Testis (tissue), 2 donors: ENCODE data around the gene EAF1.

ENCODE experiments used
- CTCF ChIP-seq, 3 experiments: fragments of 450-650 bp in 2 of 3; fragments of 200-600 bp in 1 of 3; sonication (generic) in 1 of 3; IDR thresholded peaks; one replicate each; pipeline ENCODE4 v1.5.1; 2016 to 2019; ENCODE audit warnings: antibody characterized with exemption in 3 of 3, mild to moderate bottlenecking in 2 of 3, moderate library complexity in 1 of 3
- POLR2A ChIP-seq: fragments of 450-650 bp; IDR thresholded peaks from one replicate; pipeline ENCODE4 v1.6.1; 2017; ENCODE audit warnings: antibody characterized with exemption, mild to moderate bottlenecking, moderate library complexity

- no peak for TF ChIP-seq POLR2A
- TF ChIP-seq CTCF (IDR thresholded peaks at IDR 0.05) = no peak
Measured at GRCh38 chr3:15491143-15491542, 63.7 kb downstream of the EAF1 start.
